Stimulated activated CD4-positive, alpha-beta T cell treated with anti-CD3 and anti-CD28 coated beads, TNF-alpha, amount 100 ng/mL, for 4 hours (primary cell): ENCODE data around the gene LCN12.

Experiments
- DNase-seq, 3 experiments: peaks; one replicate each; pipeline ENCODE4 v3.0.0-alpha.2; 2020; ENCODE audit warnings: low read depth in 3 of 3

LCN12 gene

DNA sequence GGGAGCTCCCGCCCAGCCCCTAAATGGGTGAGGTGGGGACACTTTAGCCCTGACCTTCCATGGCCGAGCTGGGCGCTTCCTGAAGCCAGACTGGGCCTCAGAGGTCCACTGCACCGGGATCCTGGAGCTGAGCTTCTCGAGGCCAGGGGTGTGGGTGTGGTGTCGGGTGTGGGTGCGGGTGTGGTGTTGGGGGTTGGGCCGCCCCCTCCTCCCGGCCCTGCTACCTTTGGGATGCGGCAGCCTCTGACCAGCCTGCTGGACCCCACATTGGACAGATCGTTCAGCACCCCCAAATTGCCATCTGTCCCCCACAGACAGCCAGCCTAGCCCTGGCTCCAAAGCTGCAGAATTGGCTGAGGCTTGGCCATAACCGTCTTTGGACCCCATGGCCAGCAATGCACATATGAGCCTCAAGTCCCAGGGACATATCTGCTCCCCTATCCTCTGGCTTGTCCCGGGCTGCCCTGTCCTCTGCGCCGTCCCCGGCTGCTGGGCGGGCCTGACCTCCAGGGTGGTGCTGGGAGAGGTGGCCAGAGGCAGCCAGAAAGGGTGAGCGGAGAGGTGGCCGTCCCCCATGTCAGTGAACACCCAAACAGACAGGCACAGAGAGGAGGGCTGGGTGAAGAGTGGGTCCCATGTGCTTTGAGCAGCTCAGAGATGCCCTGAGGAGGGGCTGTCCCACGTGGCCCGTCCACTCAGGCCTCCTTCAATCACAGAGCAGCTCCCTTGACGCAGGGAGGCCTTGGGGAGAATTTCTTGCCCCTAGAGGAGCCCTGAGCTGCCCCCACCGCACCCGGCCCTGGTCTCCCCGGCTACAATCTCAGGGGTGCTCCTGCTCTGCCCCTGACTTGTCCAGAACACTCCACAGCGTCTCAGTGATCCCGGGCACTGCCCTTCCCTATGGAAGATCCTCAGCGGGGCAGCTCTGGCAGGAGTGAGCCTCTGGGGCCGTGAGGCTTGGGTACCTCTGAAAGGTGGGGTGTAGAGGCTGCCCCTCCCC is 21.8 kb downstream of the LCN12 start:
- no peak for DNase-seq

DNA sequence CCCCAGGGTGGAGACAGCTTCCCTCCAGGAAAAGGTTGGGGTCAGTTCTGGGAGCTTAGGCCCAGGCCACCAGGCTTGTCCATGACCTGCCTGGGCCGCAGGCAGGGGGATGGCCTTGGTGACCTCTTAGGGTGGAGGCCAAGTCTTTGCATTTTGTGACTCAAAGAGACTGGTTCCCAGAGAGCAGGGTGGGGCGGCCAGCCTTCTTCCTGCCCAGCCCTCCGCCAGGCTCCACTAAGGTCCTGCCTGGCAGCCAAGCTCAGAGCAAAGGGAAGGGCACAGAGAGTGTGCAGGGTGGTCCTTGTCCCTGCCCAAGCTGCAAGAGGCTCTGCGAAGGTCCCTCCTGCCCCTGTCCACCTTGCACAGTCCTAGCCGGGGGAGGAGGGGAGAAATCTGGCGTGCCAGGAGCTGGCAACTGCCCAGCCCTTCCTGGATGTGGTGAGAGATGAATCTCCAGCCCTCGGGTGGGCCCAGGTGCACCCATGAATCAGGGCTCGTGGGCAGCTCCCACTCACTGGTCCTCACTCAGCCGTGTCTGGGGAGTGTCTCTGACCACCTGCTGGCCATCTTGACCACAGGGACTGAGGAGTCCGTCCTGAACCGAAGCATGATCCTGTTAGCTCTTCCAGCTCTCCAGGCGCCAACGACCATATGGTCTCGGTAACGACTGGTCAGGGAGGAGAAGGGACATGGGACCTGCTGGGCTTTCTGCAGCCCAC is 22.9 kb downstream of the LCN12 start:
- no peak for DNase-seq

DNA sequence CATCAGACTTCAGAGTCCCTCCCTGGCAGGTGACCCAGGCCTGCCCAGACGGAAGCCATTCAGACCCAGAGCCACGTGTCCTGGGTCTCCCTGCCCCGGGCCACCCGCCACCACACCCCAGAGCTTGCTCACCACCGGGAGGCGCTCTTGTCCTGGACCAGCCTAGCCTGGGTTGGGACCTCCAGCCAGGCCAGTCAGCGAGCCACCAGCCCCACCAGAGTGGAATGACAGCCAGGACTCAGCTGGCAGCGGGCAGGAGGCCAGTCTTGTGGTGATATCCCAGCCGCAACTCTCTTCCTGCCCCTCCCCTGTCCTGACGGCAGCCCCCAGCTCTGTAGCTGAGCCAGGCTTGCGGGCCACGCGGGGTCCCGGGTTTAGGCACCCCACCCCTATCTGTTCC is 23.6 kb downstream of the LCN12 start:
- no peak for DNase-seq

DNA sequence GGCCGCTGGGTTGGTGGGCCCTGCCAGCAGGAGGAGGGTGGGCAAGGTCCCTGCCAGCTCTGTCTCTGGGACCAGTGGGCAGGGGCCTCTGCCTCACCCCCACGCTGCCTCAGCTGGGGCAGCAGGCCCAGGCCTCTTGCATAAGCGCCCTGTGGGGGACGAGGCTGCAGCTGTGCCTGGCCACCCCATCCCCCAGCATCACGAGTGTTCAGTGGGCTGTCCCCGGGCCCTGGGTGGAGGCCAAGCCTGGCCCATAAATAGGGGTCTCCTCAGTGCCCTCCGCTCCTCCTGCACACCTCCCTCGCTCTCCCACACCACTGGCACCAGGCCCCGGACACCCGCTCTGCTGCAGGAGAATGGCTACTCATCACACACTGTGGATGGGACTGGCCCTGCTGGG is 25.1 kb downstream of the LCN12 start, which contains the start of gene PTGDS:
PTGDS (plus strand) TSS at position 282 of the 400 bp plus-strand sequence; CDS start at position 357, 75 bp downstream.
- DNase-seq: no peak

DNA sequence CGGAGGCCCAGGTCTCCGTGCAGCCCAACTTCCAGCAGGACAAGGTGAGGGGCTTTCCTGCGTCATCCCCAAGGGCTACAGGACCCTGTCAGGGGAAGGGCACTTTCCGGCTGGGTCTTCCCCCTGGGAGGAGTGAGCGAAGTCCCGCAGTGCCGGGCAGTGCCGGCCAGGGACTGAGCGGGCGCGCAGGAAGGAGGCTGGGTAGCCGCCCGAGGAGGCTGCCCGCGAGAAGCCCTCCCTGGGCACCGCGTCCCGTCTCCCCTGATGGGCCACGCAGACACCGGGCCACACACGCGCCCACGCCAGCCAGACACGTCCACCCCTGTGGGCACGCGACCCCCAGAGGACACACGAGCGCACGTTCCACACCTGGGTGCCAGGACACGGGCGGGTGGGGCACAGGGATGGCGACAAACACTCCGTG is 25.6 kb downstream of the LCN12 start:
- no peak for DNase-seq

DNA sequence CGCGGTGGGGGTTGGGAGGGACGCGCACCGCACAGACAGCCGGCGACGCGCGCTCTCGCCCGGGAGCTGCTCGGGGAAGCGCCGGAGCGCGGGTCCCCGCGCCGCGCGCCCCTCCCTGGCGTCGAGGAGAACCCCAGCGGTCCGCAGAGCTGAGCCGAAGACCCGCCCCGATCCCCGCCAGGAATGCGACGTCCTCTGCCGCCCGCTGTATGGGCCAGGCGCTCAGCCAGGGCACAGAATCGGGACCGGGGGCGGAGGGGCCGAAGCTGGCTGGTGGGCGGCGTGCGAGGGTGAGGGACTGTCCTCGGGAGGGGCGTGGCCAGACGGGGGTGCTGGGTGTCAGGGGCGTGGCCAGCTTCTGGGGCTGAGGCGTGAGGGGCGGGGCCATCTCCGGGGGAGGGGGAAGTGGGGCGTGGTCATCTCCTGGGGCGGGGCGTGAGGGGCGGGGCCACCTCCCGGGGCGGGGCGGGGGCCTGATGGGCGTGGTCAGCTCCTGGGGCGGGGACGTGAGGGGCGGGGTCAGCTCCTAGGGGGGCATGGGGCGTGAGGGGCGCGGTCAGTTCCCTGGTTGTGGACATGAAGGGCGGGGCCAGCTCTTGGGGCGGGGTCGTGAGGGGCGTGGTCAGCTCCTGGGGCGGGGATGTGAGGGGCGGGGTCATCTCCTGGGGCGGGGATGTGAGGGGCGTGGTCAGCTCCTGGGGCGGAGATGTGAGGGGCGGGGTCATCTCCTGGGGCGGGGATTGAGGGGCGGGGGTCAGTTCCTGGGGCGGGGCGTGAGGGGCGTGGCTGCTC is 26.2 kb downstream of the LCN12 start:
- DNase-seq: peak; percentile 36 to 63 (median 39)

DNA sequence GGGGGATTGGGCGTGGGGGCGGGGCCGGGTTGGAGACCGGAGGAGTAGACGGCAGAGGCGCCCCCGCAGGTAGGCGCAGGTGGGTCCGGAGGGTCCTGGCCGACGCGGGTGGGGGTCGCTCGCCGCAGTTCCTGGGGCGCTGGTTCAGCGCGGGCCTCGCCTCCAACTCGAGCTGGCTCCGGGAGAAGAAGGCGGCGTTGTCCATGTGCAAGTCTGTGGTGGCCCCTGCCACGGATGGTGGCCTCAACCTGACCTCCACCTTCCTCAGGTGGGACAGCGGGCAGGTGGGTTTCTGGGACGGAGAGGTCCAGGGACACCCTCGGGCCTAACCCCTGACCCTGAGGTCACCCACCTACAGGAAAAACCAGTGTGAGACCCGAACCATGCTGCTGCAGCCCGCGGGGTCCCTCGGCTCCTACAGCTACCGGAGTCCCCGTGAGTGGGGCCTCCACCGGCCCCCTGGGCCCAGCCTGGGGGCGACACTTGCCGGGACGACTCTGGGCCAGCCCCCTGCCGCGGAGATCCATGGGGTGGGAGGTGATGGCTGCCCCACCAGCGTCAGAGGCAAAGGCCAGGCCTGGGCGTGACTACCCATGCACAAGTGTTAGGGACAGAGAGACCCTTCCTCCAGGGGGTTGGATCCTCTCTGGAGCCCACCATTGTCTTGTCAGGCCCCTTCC is 26.9 kb downstream of the LCN12 start:
- no peak for DNase-seq

DNA sequence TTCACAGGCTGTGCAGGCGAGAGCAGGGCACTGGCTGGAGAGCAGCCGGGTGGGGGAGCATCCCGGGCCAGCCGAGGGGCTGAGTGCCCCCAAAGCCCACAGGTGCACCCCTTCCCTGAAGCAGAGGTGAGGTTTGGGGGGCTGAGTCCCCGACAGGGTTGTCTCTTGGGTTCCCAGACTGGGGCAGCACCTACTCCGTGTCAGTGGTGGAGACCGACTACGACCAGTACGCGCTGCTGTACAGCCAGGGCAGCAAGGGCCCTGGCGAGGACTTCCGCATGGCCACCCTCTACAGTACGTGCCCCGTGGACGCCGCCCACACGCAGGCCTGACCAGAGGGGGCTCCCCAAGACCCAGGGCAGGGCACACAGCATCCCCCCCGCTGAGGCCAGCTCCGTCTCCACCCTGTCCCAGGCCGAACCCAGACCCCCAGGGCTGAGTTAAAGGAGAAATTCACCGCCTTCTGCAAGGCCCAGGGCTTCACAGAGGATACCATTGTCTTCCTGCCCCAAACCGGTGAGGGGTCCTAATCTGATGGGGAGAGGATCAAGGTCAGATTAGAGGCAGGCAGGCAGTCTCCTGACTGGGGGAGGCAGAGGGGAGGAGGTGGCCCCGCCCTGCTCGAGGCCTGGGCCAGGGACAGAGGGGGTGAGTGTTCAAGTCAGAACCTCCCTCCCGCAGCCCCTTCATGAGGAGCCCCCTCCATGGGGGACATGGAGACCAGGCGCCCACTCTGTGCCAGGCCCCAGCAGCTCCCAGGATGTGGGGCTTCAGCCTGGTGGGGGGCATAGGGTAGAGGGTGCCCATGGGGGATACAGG is 27.9 kb downstream of the LCN12 start:
- no peak for DNase-seq

DNA sequence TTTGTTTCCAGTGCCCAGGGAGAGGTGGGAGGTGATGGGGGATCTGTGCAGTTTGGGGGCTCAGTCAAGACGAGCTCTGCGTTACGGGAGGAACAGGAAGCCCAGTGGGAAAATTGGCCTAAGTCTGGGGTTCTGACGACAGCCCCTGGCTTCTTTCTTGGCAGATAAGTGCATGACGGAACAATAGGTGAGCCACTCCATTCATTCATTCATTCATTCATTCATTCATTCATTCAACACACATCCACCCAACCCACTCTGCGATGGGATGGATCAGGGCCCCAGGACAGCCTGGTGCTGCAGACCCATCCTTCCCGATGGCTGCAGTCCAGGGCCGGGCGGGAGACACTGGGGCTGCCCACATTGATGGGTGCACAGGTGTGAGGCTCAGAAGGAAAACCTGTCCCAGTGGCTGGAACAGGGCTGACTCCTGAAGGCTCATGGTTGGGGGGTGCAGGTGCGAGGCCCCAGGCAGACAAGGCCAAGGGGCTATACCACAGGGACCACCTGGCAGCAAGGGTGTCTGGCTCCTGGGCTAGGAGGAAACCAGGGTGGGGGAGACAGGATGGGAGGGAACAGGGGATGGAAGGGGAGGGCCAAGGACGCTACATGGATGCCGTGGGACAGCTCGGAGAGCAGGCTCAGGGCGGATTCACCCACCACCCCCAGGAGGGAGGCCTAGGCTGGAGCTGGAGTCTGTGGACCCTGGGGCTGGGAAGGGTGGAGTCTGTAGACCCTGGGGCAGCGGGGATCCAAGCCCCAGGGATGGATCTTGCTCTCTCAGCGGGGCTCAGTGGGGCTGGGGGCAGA is 28.8 kb downstream of the LCN12 start:
- no peak for DNase-seq

DNA sequence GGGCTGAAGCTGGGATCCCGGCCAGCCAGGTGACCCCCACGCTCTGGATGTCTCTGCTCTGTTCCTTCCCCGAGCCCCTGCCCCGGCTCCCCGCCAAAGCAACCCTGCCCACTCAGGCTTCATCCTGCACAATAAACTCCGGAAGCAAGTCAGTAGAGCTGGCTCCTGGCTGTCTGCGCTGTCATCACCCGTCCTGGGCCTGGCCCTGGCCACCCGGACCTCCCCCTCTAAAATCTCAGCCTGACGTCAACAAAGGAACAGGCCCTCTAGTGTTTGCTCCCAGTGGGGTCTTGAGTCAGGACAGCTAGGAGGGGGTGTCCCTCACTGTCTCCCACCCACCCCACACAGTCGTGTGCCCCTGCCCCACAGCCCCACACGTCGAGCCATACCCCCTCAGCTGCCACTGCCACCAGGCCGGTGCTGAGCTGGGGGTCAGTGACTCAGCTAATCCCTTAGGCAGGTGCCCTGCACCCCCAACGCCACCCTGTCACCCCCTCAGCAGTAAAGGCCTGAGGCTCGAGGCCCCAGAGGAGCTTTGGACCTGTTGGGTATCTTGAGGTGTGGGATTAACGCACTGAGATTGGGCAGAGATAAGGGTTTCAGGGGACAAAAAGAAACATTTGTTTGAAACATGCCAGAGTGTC is 29.6 kb downstream of the LCN12 start:
- no peak for DNase-seq

DNA sequence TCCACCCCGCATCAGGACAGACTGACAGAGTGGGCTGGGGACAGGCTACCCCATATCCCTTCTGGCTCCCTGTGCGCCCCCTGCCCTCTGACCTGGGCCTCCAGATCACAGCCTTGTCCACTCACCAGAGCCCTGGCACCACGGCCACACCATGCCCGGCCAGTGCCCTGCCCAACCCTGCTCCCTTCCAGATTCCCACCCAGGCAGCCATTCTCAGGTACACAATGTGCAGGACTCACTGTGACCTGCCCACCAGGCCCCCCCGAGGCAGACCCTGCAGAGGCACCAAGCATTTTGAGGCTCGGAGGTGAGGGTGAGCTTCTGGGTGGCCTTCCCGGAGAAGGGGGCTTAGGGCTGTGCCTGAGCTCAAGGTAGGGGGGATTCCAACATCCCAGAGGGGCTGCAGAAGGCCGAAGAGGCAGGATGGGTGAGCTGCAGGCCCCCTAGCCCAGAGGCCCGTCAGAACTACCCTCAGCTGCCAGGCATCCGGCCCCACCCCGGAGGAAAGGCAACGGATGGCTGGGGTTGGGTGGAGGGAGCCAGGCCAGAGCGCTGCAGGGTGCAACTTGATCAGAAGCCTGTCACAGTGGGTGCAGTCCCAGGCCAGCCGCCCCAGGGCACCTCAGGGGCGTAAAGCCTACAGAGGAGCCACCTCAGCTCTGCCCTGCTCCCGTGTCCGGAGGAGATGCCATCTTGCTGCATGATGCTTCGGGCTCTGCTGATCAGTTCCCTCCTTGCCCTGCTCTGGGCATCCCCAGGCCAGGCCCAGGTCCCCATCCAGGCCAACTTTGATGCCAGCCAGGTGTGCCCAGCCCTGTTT is 30.4 kb downstream of the LCN12 start, which contains the start of gene LCNL1:
LCNL1 (plus strand) TSS at position 762 of the 820 bp plus-strand sequence. CDS start 594 bp downstream, outside the sequence.
- DNase-seq: no peak

DNA sequence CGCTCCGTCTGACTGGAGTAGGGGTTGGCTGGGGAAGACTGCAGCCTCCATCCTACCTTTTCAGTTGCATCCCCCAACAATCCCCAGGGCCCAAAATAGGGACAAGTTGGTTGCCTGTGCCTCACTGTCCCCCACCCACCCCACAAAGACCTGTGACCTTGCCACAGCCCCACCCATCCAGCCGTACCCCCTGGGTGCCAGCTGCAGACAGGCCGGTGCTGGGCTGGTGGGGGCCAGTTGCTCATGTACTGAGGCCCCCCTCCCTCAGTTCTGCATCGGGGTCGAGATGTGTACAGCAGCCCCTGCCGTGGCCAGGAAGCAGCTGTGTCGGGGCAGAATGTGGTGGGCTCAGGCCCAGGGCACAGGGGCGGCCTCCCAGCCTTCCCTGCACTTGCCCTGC is 31.1 kb downstream of the LCN12 start:
- no peak for DNase-seq

DNA sequence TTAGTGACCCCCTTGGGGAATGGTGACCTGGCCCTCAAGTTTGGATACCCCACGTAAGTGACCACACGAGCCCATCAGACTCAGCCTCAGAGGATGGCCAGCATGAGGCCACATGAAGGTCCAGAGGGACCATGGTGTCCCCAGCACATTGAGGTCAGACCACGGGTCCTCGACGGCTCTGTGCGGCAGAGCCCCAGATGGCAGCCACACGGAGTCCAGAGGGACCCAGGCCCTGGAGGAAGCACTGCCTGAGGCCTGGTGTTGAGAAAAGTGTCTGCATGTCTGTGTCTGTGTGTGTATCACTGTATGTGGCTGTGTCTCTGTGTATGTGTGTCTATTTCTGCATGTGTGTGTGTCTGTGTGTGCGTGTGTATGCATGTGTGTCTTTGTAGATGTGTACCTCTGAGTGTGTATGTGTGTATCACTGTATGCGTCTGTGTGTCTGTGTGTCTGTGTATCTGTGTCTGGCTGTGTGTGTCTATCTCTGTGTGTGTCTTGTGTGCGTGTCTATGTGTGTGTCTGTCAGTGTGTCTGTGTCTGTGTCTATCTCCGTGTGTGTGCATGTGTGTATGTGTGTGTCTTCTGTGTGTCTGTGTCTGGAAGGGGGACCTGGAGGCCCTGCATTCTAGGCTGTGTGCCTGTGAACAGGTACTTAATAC is 31.7 kb downstream of the LCN12 start:
- no peak for DNase-seq

DNA sequence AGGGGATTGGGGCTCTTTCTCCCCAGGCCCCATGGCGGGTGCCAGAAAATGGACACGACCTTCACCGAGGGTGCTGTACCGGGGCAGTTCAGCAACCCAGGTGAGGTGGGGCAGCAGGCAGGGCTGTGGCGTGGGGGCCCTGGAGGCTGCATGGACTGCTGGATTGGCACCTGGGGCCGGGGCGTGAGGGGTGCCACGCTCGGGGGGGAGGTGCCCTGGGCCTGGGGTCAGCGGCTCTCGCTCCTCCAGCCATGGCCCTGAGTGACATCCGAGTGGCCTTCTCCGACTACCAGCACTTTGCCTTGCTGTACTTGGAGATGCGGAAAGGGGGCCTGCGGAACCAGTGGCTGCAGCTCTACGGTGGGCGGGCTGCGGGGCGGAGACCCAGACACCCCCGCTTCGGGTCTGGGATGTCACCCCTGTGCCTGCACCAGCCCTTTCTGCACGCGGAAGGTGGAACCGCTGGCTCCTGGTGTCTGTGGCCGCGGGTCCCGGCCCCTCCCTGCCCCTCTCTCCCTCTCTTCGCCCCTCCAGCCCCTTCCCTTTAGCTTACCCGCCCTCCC is 32.5 kb downstream of the LCN12 start:
- DNase-seq: no peak

DNA sequence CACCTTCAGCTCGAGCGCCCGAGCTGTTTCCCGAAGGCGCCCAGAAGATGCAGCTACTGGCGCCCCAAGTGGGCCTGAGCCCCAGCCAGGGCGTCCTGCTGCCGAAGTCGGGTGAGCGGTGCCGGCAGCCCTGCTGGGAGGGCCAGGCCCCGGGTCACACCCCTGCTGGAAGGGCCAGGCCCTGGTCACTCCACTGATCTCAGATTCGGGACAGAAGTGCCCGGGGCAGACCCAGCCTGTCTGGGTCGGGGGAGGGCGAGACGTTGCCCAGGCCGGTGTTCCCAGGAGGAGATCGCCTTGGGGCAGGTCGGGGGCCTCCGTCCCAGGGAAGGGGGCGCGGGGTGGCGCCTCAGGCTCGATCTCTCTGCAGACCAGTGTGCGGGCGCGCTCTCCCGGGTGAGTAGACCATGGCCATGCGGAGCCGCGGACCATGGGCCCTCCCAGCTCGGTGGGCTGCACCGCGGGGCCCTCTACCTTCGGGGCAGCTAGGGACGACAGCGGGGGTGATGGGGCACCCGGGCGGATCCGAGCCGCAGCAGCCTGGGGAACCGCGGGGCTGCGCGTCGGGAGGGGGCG is 33.0 kb downstream of the LCN12 start:
- no peak for DNase-seq

DNA sequence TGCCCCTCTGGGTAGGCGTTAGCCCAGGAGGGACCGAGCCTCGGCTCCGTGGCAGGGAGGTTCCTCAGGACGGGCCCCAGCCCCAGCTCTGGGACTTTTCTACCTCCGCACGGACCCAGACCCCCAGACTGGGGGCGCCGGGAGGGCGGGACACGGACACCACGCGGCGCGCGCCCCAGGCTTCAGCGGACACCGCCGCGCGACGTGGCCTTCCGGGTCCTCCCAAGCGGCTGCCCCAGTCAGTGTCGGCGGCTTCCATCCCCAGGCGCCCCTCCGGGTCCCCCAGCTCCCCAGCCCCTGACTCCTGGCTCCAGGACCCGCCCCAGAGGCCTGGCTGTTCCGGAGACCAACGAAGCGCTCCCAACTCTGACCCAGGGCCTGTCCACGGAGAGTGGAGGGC is 33.8 kb downstream of the LCN12 start:
- DNase-seq: no peak

DNA sequence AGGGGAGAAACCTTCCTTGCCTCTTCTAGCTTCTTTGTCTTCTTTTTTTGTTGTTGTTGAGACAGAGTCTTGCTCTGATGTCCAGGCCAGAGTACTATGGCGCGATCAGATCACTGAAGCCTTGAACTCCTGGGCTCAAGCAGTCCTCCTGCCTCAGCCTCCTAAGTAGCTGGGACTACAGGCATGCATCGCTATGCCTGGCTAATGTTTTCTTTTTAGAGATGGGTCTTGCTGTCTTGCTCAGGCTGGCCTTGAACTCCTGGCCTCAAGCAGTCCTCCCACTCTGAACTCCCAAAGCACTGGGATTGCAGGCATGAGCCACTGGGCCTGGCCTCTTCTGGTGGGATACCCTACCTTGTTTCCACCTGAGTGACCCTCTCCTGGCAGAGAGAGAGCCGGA is 36.8 kb downstream of the LCN12 start:
- no peak for DNase-seq
